ENCODE measurements around the gene EPS8L2. TPM values are rescaled to one million over a fixed set of nuclear protein-coding genes. Genes with fewer than 3 reads are reported as not detected.

The EPS8L2 gene
- total RNA-seq, 1 donor from 2014 or later: 129 TPM

DNA sequence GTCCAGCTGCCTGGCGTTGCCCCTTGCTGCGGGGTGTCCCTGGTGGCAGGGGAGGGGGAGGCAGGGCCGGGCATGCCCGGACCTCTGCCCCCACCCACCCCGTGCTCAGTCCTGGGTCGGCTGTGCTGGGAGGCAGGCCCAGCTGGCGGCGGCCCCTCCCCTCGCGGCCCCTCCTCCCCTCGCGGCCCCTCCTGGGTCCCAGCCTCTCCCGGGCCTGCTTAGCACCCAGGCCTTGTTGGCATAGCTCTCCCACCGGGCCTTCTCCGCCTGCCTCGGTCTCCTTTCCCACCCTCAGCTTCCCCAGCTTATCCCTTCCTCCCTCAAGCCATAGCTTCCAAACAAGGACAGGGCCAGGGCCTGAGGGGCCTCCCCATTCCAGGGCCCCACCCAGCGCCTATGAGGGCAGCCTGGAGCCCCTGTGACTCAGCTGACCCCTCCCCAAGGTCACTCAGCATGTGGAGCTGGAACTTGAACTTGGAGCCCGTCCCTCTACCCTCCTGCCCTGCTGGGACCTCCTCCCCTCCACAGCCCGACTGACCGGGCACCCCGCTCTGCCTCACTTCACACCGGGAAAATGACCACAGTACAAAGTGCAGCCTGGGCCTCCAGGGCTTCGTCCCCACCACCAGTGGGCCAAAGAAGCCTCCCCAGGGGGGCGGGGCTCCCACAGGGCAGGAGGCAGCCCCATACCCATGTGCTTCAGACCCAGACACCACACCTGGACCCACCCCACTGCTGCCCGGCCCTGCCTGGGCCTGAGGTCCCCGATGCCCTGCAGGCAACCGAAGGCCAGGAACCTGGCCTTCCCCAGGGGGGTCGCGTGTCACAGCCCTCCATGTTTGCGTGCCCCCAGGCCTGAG lies 1.2 kb downstream of the EPS8L2 start:
- Histone ChIP-seq H3K27ac (ENCODE audit: low read depth, low read length) (no peak overlapping the region), H3K4me2 (ENCODE audit: low read length) (peak overlapping the region; percentile 86), H3K9ac (ENCODE audit: low read length) (peak overlapping the region; percentile 73), H4K20me1 (ENCODE audit: insufficient read depth, low read length) (peaks cover 14% of the 10 kb centered on the region), H3K79me2 (ENCODE audit: insufficient read depth, low read length) (peaks cover 16% of the 10 kb centered on the region), H3K4me3 (ENCODE audit: insufficient read depth, low read depth, low read length) (peak overlapping the region; percentile 63), H3K27me3 (ENCODE audit: insufficient read depth, low read length) (no peaks in the 10 kb centered on the region), H3K4me1 (ENCODE audit: insufficient read depth, low read length) (peaks cover 24% of the 10 kb centered on the region), H2AFZ (ENCODE audit: low read depth, low read length) (peak overlapping the region; percentile 38), H3K9me3 (ENCODE audit: insufficient read depth, low read depth, low read length) (no peaks in the 10 kb centered on the region), H3K36me3 (ENCODE audit: insufficient read depth, low read length) (no peaks in the 10 kb centered on the region)
- H3K36me3 Mint-ChIP-seq (ENCODE audit: low read depth, unreplicated experiment): no peaks in the 10 kb centered on the region
- H3K27ac Mint-ChIP-seq (ENCODE audit: unreplicated experiment): peak overlapping the region; percentile 66
- H3K4me1 Mint-ChIP-seq (ENCODE audit: low read depth, unreplicated experiment): peaks cover 3% of the 10 kb centered on the region
- FAIRE-seq (no peak), DNase-seq (ENCODE audit: low read depth) (no peak)
- TF ChIP-seq EZH2 (IDR thresholded peaks at IDR 0.05; ENCODE audit: insufficient read depth, low read length): no peak
- TF ChIP-seq, protein P1, sequence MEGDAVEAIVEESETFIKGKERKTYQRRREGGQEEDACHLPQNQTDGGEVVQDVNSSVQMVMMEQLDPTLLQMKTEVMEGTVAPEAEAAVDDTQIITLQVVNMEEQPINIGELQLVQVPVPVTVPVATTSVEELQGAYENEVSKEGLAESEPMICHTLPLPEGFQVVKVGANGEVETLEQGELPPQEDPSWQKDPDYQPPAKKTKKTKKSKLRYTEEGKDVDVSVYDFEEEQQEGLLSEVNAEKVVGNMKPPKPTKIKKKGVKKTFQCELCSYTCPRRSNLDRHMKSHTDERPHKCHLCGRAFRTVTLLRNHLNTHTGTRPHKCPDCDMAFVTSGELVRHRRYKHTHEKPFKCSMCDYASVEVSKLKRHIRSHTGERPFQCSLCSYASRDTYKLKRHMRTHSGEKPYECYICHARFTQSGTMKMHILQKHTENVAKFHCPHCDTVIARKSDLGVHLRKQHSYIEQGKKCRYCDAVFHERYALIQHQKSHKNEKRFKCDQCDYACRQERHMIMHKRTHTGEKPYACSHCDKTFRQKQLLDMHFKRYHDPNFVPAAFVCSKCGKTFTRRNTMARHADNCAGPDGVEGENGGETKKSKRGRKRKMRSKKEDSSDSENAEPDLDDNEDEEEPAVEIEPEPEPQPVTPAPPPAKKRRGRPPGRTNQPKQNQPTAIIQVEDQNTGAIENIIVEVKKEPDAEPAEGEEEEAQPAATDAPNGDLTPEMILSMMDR (IDR thresholded peaks at IDR 0.05; ENCODE audit: insufficient read depth, low read depth, low read length): no peak
- H3K9me3 Mint-ChIP-seq (ENCODE audit: unreplicated experiment): peaks cover 1% of the 10 kb centered on the region
- no peaks in the 10 kb centered on the region for H3K27me3 Mint-ChIP-seq (ENCODE audit: low read depth, unreplicated experiment)
- H3K4me3 Mint-ChIP-seq (ENCODE audit: unreplicated experiment): peak overlapping the region; percentile 79

DNA sequence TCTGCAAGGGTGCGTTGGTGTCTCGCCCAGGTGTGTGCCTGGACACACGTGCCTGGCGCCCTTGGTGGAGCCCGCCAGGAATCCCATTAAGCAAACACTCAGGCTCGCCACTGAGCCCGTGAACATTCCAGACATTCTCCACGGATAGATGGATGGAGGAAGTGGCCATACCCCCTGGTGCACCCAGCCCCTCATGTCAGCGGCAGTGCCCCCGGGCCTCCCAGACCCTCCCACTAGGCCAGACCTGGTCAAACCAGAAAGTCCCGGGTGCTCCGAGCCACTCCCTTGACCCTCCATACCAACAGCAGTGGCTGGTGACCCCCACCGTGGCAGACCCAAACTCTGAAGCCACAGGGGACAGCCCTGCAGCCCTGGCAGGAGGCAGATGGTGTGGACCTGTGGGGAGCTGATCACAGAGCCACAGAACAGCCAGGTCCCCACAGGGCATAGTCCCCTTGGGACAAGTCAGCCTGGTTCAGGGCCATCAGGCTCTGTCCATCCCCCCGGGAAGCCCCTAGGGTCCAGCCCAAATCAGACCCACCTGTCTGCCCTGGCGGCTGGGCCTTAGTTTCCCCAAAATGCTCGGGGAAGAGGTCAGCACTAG lies 1.9 kb downstream of the EPS8L2 start:
- DNase-seq (ENCODE audit: low read depth): no peak
- H4K20me1 ChIP-seq (ENCODE audit: insufficient read depth, low read length): peaks cover 12% of the 10 kb centered on the region
- H3K79me2 ChIP-seq (ENCODE audit: insufficient read depth, low read length): peaks cover 14% of the 10 kb centered on the region
- Mint-ChIP-seq H3K4me3 (ENCODE audit: unreplicated experiment) (peak overlapping the region; percentile 60), H3K4me1 (ENCODE audit: low read depth, unreplicated experiment) (peaks cover 3% of the 10 kb centered on the region), H3K27me3 (ENCODE audit: low read depth, unreplicated experiment) (no peaks in the 10 kb centered on the region), H3K27ac (ENCODE audit: unreplicated experiment) (no peak overlapping the region), H3K9me3 (ENCODE audit: unreplicated experiment) (peaks cover 1% of the 10 kb centered on the region), H3K36me3 (ENCODE audit: low read depth, unreplicated experiment) (no peaks in the 10 kb centered on the region)
- TF ChIP-seq, protein P1 (IDR thresholded peaks at IDR 0.05; ENCODE audit: insufficient read depth, low read depth, low read length): no peak
- TF ChIP-seq EZH2 (IDR thresholded peaks at IDR 0.05; ENCODE audit: insufficient read depth, low read length): no peak
- no peak overlapping the region for H3K27ac ChIP-seq (ENCODE audit: low read depth, low read length)
- no peaks in the 10 kb centered on the region for H3K36me3 ChIP-seq (ENCODE audit: insufficient read depth, low read length)
- H2AFZ ChIP-seq (ENCODE audit: low read depth, low read length): no peak overlapping the region
- no peak for FAIRE-seq
- no peaks in the 10 kb centered on the region for H3K9me3 ChIP-seq (ENCODE audit: insufficient read depth, low read depth, low read length)
- H3K9ac ChIP-seq (ENCODE audit: low read length): peak overlapping the region; percentile 73
- peak overlapping the region; percentile 86 for H3K4me2 ChIP-seq (ENCODE audit: low read length)
- H3K27me3 ChIP-seq (ENCODE audit: insufficient read depth, low read length): no peaks in the 10 kb centered on the region
- H3K4me3 ChIP-seq (ENCODE audit: insufficient read depth, low read depth, low read length): peak overlapping the region; percentile 33
- H3K4me1 ChIP-seq (ENCODE audit: insufficient read depth, low read length): peaks cover 24% of the 10 kb centered on the region

Data from astrocyte (in vitro differentiated cells and primary cell).